HL-60/S4 treated with phorbol 12-myristate 13-acetate at 8.2 ng/mL for 4 days and 3 days (cell line): ENCODE measurements around the gene GPBP1.

Experiments
- in situ Hi-C: fragments of 300-500 bp; cut with MboI; formaldehyde crosslinking; loops from 2 replicates; pipeline ENCODE4 v1.15.0; 2022; ENCODE audit warnings: low sequenced_read_pairs

Gene GPBP1

GRCh38 chr5:57207681-57208080 is 33.8 kb downstream of the GPBP1 start:
- in situ Hi-C loops = loop anchor here (25.0 kb wide), 1 partner anchor 270 kb away; no protein-coding TSS in a partner anchor

- in situ Hi-C loops = loop anchor here (25.0 kb wide), 1 partner anchor 272 kb away; no protein-coding TSS in a partner anchor
Observed at GRCh38 chr5:57209316-57210040, 35.6 kb downstream of the GPBP1 start.

GRCh38 chr5:57210633-57211032 is 36.8 kb downstream of the GPBP1 start:
- in situ Hi-C loops = loop anchor here (25.0 kb wide), 1 partner anchor 273 kb away; no protein-coding TSS in a partner anchor

GRCh38 chr5:57211039-57211438 is 37.2 kb downstream of the GPBP1 start:
- in situ Hi-C loops = loop anchor here (25.0 kb wide), 1 partner anchor 274 kb away; no protein-coding TSS in a partner anchor

- in situ Hi-C loops = loop anchor here (25.0 kb wide), 1 partner anchor 278 kb away; no protein-coding TSS in a partner anchor
Observed at GRCh38 chr5:57215629-57216195, 41.9 kb downstream of the GPBP1 start.

GRCh38 chr5:57216714-57217113 is 42.9 kb downstream of the GPBP1 start:
- in situ Hi-C loops = loop anchor here (25.0 kb wide), 1 partner anchor 279 kb away; no protein-coding TSS in a partner anchor

GRCh38 chr5:57219386-57219785 is 45.5 kb downstream of the GPBP1 start:
- in situ Hi-C loops = loop anchor here (25.0 kb wide), 1 partner anchor 282 kb away; no protein-coding TSS in a partner anchor

GRCh38 chr5:57221049-57221568 is 47.2 kb downstream of the GPBP1 start:
- in situ Hi-C loops = loop anchor here (25.0 kb wide), 1 partner anchor 284 kb away; no protein-coding TSS in a partner anchor

GRCh38 chr5:57225553-57225952 is 51.7 kb downstream of the GPBP1 start:
- in situ Hi-C loops = no loop called here

- in situ Hi-C loops = no loop called here
Observed at GRCh38 chr5:57229313-57229712, 55.5 kb downstream of the GPBP1 start.

- in situ Hi-C loops = no loop called here
Observed at GRCh38 chr5:57231607-57232006, 57.7 kb downstream of the GPBP1 start.

- in situ Hi-C loops = no loop called here
Observed at GRCh38 chr5:57232293-57233033, 58.6 kb downstream of the GPBP1 start.

- in situ Hi-C loops = no loop called here
Observed at GRCh38 chr5:57243286-57244137, 69.7 kb downstream of the GPBP1 start.

GRCh38 chr5:57244331-57244730 is 70.5 kb downstream of the GPBP1 start:
- in situ Hi-C loops = no loop called here

GRCh38 chr5:57246426-57246825 is 72.6 kb downstream of the GPBP1 start:
- in situ Hi-C loops = no loop called here

GRCh38 chr5:57247765-57248164 is 73.9 kb downstream of the GPBP1 start:
- in situ Hi-C loops = no loop called here

GRCh38 chr5:57249265-57249874 is 75.5 kb downstream of the GPBP1 start:
- in situ Hi-C loops = no loop called here

- in situ Hi-C loops = no loop called here
Observed at GRCh38 chr5:57258052-57258451, 84.2 kb downstream of the GPBP1 start.

- in situ Hi-C loops = no loop called here
Observed at GRCh38 chr5:57258943-57259342, 85.1 kb downstream of the GPBP1 start.

- in situ Hi-C loops = no loop called here
Observed at GRCh38 chr5:57259704-57260103, 85.8 kb downstream of the GPBP1 start.
